Endothelial cell of umbilical vein (primary cell): ENCODE results near the gene ATXN2L.

ENCODE experiments used
- CTCF ChIP-seq, 2 donors: IDR thresholded peaks; 1 replicate in 1 of 2; 2 replicates in 1 of 2; pipeline ENCODE4 v1.5.1; 2011; ENCODE audit warnings: low read length in 2 of 2, mild to moderate bottlenecking in 2 of 2, moderate library complexity in 2 of 2, control low read depth in 1 of 2, inconsistent platforms in 1 of 2, low read depth in 1 of 2; ENCODE audit not compliant: insufficient read depth in 1 of 2; ENCODE audit errors: extremely low read depth in 1 of 2
- EZH2 ChIP-seq: IDR thresholded peaks from 2 replicates; pipeline ENCODE4 v1.6.1; 2012; ENCODE audit warnings: borderline replicate concordance, low read depth, mild to moderate bottlenecking, moderate library complexity, low read length, inconsistent platforms; ENCODE audit not compliant: severe bottlenecking
- FOS ChIP-seq: IDR thresholded peaks from 2 replicates; pipeline ENCODE4 v1.6.1; 2011; ENCODE audit warnings: mild to moderate bottlenecking, low read length, moderate library complexity, borderline replicate concordance; ENCODE audit not compliant: insufficient read depth
- POLR2AphosphoS5 ChIP-seq: IDR thresholded peaks from 2 replicates; pipeline ENCODE4 v1.6.1; 2012; ENCODE audit warnings: low read depth, mild to moderate bottlenecking, control low read depth, low read length, moderate library complexity; ENCODE audit not compliant: insufficient read depth

GRCh38 chr16:28865001-28865688 lies 42.3 kb downstream of the ATXN2L start:
- TF ChIP-seq EZH2: no peak
- TF ChIP-seq CTCF (IDR thresholded peaks at IDR 0.05; ENCODE audit: extremely low read depth in 1 of 2, insufficient read depth in 1 of 2, low read depth in 1 of 2, low read length in 2 of 2): no peak
- TF ChIP-seq POLR2AphosphoS5: no peak
- no peak for TF ChIP-seq FOS
